ENCODE measurements around the gene TDO2.
"Not testable (repeated sequence)": the region's sequence is repeated elsewhere in the genome, so short reads cannot be mapped to it uniquely, and the experiment has no call there.

The TDO2 gene

DNA sequence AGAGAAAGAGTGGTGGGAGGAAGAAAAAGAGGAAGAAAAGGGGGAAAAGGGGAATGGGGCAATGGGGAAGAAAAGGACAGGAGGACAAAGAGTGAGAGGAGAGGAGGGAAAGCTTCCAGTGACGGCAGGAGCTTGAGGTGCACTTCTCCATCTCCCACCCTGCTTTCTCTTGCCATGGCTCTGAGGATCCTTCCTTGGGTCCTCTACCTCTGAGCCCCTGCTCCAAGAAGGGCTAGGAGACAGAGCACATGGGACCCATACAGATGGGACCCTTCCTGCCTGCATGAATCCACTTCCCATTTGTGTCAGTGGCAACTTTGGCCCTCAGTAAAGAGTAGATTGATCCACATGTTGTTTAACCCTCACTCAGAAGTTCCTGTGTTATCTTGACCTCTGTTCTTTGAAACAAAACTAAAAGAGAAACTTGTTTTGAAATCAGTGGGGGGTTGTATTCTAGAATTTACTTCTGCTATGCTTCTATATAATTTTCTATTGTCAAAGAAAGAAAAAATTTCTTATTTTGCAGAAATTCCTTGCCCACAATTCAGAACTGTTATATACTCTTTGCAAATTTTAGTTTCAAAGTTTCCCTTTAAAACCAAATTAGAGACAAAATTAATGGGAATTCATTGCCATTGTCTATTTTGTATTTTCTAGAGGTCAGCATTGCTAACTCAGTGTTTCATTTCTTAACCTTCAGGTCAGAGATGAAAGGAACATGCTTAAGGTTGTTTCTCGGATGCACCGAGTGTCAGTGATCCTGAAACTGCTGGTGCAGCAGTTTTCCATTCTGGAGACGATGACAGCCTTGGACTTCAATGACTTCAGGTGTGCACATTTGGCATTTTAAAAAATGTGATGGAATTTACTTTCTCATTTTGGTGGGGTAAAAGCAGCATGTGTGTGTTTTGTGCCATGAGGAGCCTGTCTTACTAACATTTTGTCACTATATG lies 5.0 kb downstream of the TDO2 start:
- no peak for DNase-seq (ENCODE audit: low spot score)

DNA sequence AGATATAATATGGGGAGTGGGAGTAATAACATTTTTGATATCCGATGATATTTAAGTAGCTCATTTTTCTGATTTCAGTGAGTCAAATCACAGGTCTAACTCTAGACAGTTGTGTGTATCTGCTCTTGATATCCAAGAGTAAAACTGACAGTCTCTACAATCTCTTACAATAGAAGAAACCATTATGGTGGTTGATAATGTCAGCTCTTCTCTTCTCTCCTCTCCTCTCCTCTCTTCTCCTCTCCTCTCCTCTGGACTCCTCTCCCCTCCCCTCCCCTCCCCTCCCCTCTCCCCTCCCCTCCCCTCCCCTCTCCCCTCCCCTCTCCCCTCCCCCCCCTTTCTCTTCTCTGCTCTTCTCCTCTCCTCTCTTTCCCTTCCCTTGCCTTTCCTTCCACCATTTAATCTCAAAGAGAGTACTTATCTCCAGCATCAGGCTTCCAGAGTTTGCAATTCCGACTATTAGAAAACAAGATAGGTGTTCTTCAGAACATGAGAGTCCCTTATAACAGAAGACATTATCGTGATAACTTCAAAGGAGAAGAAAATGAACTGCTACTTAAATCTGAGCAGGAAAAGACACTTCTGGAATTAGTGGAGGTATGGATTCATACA lies 6.2 kb downstream of the TDO2 start:
- DNase-seq (ENCODE audit: low spot score), result no peak

DNA sequence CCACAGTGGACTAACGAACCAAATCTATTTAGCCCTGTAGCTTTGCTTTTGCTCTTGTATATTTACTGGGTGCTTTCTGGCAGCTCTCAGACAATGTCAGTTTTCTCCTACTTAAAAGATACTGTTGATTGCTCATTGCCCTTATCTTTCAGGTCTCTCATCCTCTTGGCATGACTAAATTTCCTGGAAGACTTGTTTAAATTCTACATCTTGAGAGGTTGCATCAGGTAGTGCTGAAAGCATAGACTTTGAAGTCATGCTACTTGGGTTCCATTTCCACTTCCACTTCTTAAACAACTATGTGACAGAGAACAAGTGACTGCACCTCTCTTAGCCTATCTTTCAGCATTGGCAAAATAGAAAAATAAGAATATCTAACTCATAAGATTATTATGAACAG lies 8.4 kb downstream of the TDO2 start:
- peak; percentile 3 for DNase-seq (ENCODE audit: low spot score)

DNA sequence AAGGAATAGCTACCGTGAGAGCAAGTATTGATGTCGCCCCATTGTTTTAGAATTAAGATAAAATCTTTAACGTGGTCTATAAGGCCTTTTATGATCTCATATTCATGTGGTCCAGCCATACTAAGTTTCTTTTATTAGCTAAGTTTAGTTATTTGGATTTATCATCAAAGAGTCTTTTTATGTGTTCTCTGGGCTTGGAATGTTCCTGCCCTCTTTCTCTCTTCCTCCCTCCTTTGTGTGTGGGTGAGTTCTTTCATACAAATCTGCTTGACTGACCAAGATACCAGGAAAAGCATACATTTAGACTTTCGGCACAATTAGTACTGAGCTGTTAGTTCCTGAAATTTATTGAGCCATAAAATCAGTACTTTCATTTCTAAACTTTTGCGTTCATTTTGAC lies 11.3 kb downstream of the TDO2 start:
- no peak for DNase-seq (ENCODE audit: low spot score)

DNA sequence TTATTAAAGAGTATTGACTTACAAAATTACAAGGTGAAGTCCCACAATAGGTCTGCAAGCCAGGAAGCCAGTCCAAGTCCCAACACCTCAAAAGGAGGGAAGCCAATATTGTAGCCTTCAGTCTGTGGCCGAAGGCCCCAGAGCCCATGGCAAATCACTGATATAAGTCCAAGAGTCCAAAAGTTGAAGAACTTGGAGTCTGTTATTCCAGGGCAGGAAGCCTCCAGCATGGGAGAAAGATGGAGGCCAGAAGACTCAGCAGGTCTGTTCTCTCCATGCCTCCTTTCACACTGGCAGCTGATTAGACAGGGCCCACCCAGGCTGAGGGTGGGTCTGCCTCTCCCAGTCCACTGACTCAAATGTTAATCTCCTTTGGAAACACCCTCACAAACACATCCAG lies 18.1 kb downstream of the TDO2 start:
- DNase-seq (ENCODE audit: low spot score), result no peak

DNA sequence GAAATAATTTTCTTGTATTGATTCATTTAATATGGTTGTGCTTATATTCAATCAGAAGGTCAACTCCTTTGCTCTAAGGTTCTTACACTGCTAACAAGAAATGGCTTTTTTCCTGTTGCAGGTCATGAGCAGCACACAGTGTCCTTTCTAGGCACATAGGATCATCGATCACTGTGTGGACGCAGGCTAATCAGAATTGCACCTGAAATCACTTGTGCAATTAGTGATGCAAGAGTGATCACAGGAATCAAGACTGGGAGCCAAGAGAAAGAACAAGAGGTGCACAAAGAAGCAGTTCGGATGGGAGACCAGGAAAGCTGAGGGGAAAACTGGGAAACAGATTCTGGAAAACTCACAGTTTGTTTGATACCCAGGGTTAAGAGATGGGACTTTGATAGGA lies 21.1 kb downstream of the TDO2 start:
- DNase-seq (ENCODE audit: low spot score), result no peak

DNA sequence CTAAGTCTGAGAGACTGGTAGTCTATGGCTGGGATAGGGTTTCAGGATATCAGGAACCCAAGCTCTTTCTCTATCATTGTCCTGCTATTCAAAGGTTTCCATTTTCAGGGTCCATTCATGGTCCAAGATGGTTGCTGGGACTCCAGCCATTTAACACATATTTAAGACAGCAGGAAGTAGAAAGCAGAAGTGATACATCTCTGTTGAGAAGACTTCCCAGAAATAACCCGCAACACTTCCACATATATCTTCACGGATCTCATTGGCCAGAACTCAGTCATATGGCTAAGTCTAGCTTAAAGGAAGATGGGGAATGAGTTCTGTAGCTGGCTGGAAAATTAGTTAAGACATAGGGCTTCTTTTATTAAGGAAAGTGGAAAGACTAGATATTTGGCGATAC lies 26.3 kb downstream of the TDO2 start:
- no peak for DNase-seq (ENCODE audit: low spot score)

DNA sequence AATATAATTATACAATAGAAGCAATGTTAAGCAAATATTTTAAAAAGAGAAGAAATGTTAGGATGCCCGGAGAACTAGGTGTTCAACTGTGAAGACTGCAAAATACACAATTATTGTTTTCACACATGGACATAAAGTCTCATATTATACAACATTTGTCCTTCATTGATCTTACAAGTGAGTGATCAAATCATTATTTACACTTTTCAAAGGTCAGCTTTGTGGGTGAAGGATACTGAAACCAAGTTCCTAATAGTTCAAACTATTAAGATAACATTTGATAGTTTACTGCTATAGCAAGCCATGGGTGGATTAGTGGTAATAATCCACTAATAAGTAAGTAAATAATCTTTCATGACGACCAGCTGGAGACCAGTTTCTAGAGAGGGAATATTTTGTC lies 26.8 kb downstream of the TDO2 start:
- no peak for DNase-seq (ENCODE audit: low spot score)

DNA sequence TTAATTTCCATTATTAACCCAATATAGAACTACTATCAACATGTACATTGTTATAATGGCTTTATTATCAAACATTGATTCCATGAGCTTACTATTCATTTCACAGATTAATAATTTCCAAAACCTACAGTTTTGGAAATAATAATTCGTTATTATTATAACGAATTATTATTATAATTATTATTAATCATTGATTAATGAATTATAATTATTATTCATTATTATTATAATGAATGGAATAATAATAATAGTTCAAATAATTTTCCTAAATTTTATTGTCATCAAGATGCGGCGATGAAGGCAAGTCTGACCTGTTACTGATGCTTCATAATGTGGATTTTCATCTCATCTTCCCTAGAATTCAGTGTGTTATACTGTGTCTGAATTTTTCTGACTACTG lies 28.1 kb downstream of the TDO2 start:
- no peak for DNase-seq (ENCODE audit: low spot score)

DNA sequence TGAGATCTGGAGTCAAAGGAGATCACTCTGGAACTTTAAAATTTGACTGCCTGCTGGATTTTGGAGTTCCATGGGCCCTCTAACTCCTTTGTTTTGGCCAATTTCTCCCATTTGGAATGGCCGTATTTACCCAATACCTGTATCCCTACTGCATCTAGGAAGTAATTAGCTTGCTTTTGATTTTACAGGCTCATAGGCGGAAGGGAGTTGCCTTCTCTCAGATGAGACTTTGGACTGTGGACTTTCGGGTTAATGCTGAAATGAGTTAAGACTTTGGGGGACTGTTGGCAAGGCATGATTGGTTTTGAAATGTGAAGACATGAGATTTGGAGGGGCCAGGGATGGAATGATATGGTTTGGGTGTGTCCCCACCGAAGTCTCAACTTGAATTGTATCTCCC lies 31.1 kb downstream of the TDO2 start:
- DNase-seq (ENCODE audit: low spot score), result not testable (repeated sequence)

DNA sequence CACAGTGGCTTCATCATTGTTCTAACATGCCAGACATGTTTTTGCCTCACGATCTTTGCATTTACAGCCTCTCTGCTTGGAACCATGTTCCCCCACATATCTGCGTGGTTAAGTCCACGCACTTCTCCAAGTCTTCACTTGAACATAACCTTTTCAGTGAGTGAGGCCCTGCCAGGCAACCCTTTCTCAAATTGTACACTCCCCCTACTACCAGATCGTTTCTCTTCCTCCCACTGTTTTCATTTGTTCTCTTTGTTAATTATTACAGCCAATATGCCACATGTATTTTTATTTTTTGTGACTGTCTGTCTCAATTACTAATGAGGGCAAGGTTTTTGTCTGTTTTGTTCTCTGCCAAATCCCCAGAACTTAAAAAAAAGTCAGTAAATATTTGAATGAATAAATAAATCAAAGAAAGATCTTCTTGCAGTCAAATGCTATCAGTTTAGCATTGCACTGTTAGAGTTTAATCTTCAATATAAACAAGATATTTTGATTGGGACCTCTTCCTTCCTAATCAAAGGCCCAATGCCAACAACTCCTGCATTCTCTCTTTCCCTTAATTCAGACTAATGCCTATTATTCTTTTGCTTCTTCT lies 32.0 kb downstream of the TDO2 start:
- no peak for DNase-seq (ENCODE audit: low spot score)

DNA sequence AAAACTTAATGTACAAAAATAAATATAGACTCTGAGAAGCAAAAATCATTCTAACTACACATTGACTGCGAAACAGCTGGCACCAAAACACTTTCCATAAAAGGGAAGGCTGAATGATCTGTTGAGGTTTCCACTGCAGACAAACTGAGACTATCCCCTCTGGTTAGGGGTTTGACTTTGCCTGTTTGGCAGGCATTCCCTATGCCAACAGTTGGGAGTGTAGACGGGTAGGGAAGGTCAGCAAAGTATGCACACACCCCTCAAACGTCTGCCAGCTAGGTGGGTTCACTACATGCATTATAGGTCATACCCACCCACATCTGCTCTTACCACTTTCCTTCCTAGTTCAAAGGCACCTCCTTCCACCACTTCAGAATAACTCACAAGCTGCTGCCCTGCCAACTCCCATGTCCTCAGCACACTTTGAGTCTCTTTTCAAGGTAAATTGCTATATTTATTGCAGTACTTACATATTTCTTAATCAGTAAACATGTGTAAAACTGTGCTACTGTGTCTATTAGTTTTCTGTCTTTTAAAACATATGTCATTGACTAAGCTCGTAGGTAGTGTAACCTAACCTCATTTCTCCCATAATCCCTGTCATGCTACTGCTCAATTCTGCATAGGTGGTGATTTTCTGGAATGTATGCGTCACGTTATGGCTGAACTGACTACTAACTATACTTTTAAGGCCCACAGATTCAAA lies 37.7 kb downstream of the TDO2 start:
- no peak for DNase-seq (ENCODE audit: low spot score)

DNA sequence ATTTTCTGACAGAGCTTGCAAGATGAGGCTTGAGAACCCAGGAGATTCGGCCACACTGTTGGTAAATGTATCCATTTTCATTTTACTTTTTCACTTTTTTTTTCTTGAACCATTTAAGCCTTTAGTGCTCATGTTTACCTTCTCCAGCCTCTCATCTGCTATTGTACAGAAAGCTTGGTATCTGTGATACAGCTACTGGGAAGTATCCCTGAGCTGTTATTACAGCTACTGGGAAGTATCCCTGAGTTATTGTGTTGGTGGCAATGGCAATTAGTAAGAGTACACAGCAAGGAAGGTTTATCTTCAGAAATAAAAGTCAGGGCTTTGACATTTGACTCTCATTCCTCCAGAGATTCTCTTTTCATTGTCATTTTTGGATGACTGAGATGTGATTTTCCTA lies 38.3 kb downstream of the TDO2 start:
- DNase-seq (ENCODE audit: low spot score), result no peak

DNA sequence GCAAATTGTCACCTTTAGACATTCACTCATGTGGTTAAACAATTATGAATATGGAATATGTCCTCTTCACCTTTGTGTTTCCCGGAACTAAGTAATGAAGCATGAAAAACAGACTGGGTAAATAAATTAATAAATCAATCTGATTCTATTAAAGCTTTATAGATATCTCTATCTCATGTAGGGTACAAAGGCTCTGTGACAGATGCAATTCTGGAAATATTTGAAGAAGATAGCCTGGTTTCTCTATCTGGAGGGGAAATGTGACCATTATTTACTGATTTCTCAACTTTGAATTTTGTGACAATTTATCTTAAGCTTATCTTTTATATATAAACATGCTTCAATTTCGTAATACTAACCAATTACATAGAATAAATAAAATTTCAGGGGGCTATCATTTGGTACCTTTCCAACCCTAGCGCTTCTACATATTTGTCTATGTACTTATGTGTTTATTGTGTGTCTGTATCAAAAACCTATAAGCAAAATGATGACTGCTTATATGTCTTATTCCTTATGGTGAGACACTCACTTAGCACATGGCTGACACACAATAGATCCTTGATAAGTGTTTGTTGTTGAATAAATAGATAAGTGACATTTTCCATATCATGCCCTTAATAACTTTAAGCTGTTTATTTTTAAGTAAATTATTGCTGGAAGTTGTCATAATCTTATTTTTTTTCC lies 40.3 kb downstream of the TDO2 start:
- DNase-seq (ENCODE audit: low spot score), result no peak

DNA sequence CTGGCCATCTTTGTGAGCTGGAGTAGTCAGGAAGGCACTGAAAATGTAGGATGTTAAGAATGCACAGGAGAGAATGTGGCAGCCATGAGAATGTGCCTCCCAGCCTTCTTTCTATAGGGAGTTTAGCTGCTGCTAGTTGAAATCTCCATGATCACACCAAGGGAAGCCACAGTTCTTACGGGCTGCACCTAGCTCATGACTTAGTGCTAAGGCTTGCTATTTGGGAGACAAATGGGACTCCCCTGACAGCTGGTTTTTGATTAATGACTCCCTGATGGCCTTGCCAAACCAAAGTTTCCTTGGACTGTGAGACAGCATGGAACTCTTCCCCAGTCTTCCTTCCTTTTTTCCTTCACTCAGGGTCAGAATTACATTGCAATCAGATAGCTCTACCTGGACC lies 41.0 kb downstream of the TDO2 start:
- no peak for DNase-seq (ENCODE audit: low spot score)

DNA sequence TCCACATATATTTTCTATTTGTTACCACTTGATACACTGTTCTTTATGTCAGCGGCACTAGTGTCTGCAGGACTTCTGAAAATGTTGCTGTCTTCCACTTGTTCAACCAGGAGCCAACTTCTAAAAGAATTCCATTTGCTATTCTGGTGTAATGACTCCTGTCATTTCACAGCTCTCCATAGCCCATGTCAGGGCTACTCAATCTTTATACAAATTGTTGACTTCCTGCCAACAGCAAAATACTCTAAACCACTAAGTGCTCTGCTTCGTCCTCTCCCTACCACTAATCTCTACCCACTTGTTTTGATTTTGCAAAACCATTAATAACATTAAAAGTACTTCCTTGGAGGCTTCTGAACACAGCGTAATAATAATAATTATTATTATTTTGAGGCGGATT lies 43.0 kb downstream of the TDO2 start:
- DNase-seq (ENCODE audit: low spot score), result no peak

DNA sequence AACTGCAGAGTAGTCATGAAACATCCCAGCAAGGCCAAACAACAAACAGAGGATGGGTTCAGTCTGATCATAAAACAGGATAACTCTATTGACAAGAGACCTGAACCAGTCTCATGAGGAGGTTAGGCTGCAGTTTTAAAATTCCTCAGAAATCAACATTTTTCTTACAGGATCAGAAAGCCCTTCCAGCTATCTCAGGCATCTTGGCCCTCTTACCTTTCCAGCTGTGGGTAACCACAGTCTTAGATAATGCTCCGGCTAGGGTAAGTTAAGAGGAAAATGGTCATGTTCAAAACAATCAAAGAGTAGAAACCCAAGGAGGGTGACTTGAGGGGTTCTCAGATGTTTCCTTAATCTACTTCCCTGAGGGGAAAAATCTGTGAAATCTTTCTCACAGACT lies 45.0 kb downstream of the TDO2 start:
- no peak for DNase-seq (ENCODE audit: low spot score)

DNA sequence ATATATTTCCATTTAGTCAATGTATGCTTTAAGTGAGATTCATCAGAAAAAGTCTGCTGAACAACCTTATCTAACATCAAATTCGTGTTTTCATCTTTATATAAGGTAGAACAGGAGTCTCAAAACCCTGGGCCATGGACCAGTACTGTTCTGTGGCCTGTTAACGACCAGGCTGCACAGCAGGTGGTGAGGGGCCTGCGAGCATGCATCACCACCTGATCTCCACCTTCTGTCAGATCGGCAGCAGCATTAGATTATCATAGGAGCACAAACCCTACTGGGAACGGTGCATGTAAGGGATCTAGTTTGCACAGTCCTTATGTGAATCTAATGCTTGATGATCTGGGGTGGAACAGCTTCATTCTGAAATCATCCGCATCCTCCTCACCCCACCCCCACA lies 47.0 kb downstream of the TDO2 start:
- no peak for DNase-seq (ENCODE audit: low spot score)

DNA sequence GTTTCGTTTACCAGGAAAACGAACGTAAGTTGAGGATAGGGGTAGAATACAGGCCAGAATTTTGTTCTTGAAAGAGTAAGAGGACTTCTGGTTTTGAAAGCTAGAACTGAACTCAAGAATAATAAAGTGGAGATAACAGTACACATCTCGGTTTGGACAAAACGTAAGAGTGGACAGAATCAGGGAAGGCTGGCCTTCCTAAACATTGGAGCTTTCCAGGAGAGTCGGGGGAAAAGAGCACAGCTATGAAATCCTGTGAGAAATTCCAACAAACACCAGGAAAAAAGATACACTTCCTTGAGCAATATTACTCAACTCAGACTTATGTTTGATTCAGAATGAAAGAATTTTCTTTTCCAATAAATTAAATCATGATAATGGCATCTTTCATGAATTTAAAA lies 49.0 kb downstream of the TDO2 start:
- no peak for DNase-seq (ENCODE audit: low spot score)

DNA sequence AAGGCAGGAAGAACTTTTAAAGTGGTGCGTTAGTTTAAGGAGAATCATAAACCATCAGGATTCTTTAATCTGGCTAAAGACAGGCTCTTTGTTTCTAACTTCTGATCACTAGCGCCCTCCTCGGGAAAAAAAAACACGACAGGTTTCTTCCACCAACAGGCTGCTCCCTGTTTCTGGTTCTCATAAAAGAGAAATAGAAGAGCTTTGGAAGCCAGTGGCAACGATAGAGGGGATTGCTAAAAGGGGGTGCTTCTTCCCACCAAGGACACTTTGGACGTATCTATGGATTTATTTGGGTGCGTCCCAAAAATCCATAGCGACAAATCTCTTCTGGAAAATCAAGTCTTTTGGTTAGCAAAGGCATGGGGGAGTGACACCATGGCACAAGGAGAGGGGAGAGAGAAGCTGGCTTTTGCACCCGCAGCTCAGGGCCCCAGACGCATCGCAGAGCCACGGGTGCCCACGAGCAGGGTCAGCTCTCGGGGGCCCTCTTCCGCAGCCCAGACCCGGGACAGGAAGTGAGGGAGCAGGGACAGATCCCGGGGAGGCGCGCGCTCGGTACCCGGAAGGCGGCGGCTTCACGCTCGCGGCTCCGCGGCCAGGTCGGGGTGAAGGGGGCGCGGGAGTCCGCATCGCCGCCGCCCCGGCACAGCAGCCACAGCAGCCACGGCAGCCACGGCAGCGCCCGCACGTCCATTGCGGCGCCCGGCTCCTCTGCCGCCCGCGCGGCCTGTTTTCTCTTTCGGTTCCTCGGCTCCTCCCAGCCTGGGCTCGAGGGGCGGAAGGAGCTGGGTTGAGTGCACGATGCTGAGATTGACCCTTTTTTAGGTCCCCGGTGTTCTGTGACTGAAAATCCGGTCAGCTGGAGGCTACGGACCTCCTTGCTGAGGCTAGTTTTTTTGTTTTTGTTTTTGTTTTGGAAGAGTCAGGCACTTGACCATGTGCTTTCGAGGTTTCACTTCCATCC lies 49.9 kb downstream of the TDO2 start, which contains the start of gene CTSO:
Gene CTSO, minus strand, starts transcription at position 716 of the 967 bp plus-strand sequence. Its CDS starts 19 bp downstream, at position 697.
- peak; percentile 65 for DNase-seq (ENCODE audit: low spot score)

Measured in activated CD4-positive, alpha-beta T cell treated with anti-CD3 and anti-CD28 coated beads, Interleukin-2, Interleukin-4, amounts not matched to agents 100 ng/mL and 50 ng/mL, durations not matched to agents 16 hours and 8 hours (primary cell).